K562 (cell line): ENCODE measurements around the gene LY6G5B. TPM values are rescaled to one million over a fixed set of nuclear protein-coding genes. Genes with fewer than 3 reads are reported as not detected.
A peak's percentile ranks its signal among the peaks of the same experiment; 100 is the strongest.

Source experiments
- BDP1 ChIP-seq: IDR thresholded peaks from 3 replicates; pipeline ENCODE4 v1.6.1; 2011; ENCODE audit not compliant: insufficient read length, insufficient read depth
- CREB5 ChIP-seq: fragments of 250-450 bp; sonication (Bioruptor Pico); IDR thresholded peaks from 2 replicates; pipeline ENCODE4 v1.5.0; 2020; ENCODE audit warnings: mild to moderate bottlenecking
- FOS ChIP-seq: IDR thresholded peaks from 3 replicates; pipeline ENCODE4 v1.6.1; 2011; ENCODE audit not compliant: insufficient read length; ENCODE audit errors: extremely low read depth
- FOXK2 ChIP-seq, 2 experiments: fragments of 450-650 bp; IDR thresholded peaks in 1 of 2; conservative IDR thresholded peaks in 1 of 2; 2 replicates each; pipeline ENCODE4 v1.6.1; 2016; ENCODE audit warnings: low read depth in 2 of 2, mild to moderate bottlenecking in 1 of 2
- HBP1 ChIP-seq: fragments of 450-650 bp; formaldehyde crosslinking; IDR thresholded peaks from 2 replicates; pipeline ENCODE4 v1.4.0; 2022; ENCODE audit warnings: missing genetic modification characterization
- LEF1 ChIP-seq: fragments of 450-650 bp; IDR thresholded peaks from 2 replicates; pipeline ENCODE4 v1.6.1; 2016; ENCODE audit warnings: mild to moderate bottlenecking
- NRF1 ChIP-seq, 2 experiments: fragments of 450-650 bp; IDR thresholded peaks in 1 of 2; conservative IDR thresholded peaks in 1 of 2; 2 replicates each; pipeline ENCODE4 v1.6.1; 2014; ENCODE audit warnings: mild to moderate bottlenecking in 2 of 2
- RUNX1 ChIP-seq: sonication (generic); IDR thresholded peaks from 2 replicates; pipeline ENCODE4 v1.6.1; 2016; ENCODE audit warnings: antibody characterized with exemption, low read depth
- SMARCC2 ChIP-seq: fragments of 450-650 bp; IDR thresholded peaks from 2 replicates; pipeline ENCODE4 v1.6.1; 2017; ENCODE audit warnings: antibody characterized with exemption, moderate library complexity, mild to moderate bottlenecking, low read depth
- ZBTB5 ChIP-seq: fragments of 450-650 bp; IDR thresholded peaks from 2 replicates; pipeline ENCODE4 v1.6.1; 2017; ENCODE audit warnings: antibody characterized with exemption
- polyA plus RNA-seq, 8 experiments: library from polyadenylated mRNA; depleted of rRNA in 4 of 8; stranded (reverse) in 5 of 8; unstranded in 3 of 8; fragments of >200 nt; fragmentation: Nextera tagmentation in 2 of 8; fragmentation: Illumina TruSeq in 1 of 8; extraction: Ambion mirVana in 2 of 8; extraction: Trizol in 1 of 8; gene quantifications; 2 replicates each; pipeline versions ENCODE4 v1.2.1 to v1.2.3, GENCODE V29; 2011 to 2014; ENCODE audit warnings: inconsistent platforms in 1 of 8, missing spikeins in 1 of 8
- total RNA-seq, 7 experiments: library from RNA; depleted of rRNA in 6 of 7; stranded (reverse); fragments of >200 nt in 6 of 7; fragmentation: Illumina TruSeq in 2 of 7; extraction: Trizol in 2 of 7; gene quantifications; 2 replicates each; pipeline versions ENCODE4 v1.2.1 to v1.2.3, GENCODE V29; 2011 to 2021; ENCODE audit warnings: low replicate concordance in 1 of 7
- TF ChIP-seq, protein P1 (sequence below): sonication (generic); formaldehyde crosslinking; IDR thresholded peaks from 2 replicates; pipeline ENCODE4 v1.8.0; 2022; ENCODE audit warnings: mild to moderate bottlenecking, missing genetic modification reagents
- TF ChIP-seq, protein P2 (sequence below), 2 experiments: fragments of 450-650 bp in 1 of 2; sonication (generic) in 1 of 2; formaldehyde crosslinking in 1 of 2; IDR thresholded peaks; 2 replicates each; pipeline versions ENCODE4 v1.7.1 to v1.9.0; 2016 to 2022; ENCODE audit warnings: inconsistent platforms in 1 of 2, mild to moderate bottlenecking in 1 of 2, missing genetic modification reagents in 1 of 2

Gene LY6G5B
- total and polyA plus RNA-seq, 9 of the 15 experiments (the other 6 are each of a cell fraction or from before 2014, with no cell fraction given): 6.0 to 27.0 (median 7.5) TPM

DNA sequence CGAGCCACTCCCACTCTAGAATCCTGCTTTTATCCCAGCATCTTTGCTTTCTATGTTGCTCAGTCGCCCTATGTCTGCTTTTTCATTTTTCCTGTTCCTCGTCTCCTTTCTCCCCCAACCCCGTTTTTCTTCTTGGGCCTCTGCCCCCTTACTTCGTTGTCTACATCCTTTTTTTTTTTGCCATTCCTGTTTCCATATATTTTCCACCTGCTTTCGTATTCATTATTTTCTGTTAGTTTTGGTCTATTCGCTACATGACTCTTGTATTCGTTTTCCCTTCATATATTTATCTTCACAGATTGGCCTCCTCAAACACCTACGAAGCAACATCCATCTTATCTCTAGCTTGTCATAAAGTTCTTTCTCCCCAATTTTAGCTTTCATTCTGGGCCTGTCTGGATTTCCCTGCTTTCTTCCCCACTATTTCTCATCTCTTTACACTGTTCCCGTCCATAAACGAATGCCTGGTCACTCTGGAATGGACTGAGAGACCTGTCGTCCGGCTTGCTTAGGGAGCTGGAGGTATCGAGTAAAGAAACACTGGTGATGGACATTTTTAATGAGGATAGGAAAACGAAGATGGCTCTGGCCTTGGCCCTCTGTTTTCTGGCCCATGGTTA, 48.3 kb upstream of the LY6G5B start (continued):
- TF ChIP-seq CREB5 (CRISPR knock-in tag) (no peak), NRF1 (conservative IDR thresholded peaks at IDR 0.05 in 1 of 2, IDR thresholded peaks at IDR 0.05 in 1 of 2) (no peak), HBP1 (CRISPR knock-in tag) (0 out of 2 replicates have a peak, but pooled peaks have one; percentile 33), FOXK2 (conservative IDR thresholded peaks at IDR 0.05 in 1 of 2, IDR thresholded peaks at IDR 0.05 in 1 of 2; ENCODE audit: low read depth in 2 of 2) (peak; percentile 47 to 67; a peak in 2 of 4 replicates), FOS (no peak), ZBTB5 (peak; percentile 55; the same call in 1 of the 2 replicates), LEF1 (no peak), RUNX1 (no peak), SMARCC2 (peak; percentile 61; the same call in 1 of the 2 replicates), BDP1 (no peak)
- TF ChIP-seq, protein P1, sequence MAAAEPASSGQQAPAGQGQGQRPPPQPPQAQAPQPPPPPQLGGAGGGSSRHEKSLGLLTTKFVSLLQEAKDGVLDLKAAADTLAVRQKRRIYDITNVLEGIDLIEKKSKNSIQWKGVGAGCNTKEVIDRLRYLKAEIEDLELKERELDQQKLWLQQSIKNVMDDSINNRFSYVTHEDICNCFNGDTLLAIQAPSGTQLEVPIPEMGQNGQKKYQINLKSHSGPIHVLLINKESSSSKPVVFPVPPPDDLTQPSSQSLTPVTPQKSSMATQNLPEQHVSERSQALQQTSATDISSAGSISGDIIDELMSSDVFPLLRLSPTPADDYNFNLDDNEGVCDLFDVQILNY (CRISPR knock-in tag): no peak
- TF ChIP-seq, protein P2, sequence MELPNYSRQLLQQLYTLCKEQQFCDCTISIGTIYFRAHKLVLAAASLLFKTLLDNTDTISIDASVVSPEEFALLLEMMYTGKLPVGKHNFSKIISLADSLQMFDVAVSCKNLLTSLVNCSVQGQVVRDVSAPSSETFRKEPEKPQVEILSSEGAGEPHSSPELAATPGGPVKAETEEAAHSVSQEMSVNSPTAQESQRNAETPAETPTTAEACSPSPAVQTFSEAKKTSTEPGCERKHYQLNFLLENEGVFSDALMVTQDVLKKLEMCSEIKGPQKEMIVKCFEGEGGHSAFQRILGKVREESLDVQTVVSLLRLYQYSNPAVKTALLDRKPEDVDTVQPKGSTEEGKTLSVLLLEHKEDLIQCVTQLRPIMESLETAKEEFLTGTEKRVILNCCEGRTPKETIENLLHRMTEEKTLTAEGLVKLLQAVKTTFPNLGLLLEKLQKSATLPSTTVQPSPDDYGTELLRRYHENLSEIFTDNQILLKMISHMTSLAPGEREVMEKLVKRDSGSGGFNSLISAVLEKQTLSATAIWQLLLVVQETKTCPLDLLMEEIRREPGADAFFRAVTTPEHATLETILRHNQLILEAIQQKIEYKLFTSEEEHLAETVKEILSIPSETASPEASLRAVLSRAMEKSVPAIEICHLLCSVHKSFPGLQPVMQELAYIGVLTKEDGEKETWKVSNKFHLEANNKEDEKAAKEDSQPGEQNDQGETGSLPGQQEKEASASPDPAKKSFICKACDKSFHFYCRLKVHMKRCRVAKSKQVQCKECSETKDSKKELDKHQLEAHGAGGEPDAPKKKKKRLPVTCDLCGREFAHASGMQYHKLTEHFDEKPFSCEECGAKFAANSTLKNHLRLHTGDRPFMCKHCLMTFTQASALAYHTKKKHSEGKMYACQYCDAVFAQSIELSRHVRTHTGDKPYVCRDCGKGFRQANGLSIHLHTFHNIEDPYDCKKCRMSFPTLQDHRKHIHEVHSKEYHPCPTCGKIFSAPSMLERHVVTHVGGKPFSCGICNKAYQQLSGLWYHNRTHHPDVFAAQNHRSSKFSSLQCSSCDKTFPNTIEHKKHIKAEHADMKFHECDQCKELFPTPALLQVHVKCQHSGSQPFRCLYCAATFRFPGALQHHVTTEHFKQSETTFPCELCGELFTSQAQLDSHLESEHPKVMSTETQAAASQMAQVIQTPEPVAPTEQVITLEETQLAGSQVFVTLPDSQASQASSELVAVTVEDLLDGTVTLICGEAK (IDR thresholded peaks at IDR 0.05): peak; percentile 79
- TF ChIP-seq, protein P2 (CRISPR knock-in tag; IDR thresholded peaks at IDR 0.05): no peak
